Glomerular visceral epithelial cell (primary cell): ENCODE results near the gene CALY.

ENCODE experiments used
- DNase-seq: peaks from one replicate; pipeline ENCODE4 v3.0.0-alpha.2; 2016; ENCODE audit errors: extremely low spot score

CALY gene

GRCh38 chr10:133287832-133288500 is 48.7 kb downstream of the CALY start:
- DNase-seq, result no peak

DNA sequence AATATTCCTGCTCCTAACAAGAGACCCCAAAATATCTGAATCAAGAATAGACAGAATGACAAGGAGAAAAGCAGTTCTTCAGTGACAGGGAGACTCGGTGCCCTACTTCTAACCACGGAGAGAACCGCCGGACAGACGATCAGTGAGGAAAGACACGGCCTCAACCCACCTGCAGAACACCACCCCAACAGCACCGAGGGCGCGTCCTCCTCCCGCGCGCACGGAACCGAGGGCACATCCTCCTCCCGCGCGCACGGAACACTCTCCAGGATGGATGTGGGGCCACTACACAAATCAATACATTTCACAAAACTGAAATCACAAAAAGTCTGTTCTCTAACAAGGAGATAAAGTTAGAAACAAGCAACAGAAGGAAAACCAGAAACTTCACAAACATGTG is 50.3 kb downstream of the CALY start:
- no peak for DNase-seq

DNA sequence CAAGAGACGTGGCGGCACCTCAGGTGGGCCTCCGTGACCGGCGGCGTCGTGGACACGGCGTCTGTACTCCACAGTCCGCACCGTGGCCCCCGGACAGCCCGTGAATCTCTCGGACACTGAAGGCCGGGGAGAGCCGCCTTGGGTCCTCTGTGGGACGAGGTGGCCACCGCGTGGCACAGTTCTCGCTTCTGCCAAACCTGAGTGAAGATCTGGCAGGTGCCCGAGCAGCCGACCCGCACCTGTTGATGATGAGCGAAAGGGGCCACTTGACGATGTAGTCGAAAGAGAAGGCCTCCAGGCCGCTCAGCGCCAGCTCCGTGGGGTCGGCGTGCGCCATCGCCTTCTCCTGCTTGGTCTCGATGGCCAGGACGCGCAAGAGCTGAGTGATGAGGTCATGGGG is 51.5 kb downstream of the CALY start:
- DNase-seq, result no peak

DNA sequence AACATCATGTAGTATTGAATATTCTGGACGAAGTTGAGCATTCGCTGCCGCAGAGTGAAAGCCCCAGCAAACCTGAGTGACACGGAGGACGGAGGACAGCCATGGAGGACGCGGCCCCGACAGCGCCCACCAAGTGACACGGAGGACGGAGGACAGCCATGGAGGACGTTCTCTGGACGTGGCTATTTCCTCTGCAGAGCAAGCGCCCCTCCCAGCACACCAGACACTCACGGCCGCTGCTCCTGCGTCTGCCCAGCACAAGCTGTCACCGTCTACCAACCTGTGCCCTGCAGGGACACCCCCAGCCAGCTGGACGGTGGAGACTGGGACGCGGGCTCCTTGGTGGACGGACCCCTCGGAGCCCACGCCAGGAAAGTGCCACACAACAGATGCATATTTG is 52.8 kb downstream of the CALY start:
- DNase-seq, result no peak

GRCh38 chr10:133282846-133283390 is 53.8 kb downstream of the CALY start:
- no peak for DNase-seq

DNA sequence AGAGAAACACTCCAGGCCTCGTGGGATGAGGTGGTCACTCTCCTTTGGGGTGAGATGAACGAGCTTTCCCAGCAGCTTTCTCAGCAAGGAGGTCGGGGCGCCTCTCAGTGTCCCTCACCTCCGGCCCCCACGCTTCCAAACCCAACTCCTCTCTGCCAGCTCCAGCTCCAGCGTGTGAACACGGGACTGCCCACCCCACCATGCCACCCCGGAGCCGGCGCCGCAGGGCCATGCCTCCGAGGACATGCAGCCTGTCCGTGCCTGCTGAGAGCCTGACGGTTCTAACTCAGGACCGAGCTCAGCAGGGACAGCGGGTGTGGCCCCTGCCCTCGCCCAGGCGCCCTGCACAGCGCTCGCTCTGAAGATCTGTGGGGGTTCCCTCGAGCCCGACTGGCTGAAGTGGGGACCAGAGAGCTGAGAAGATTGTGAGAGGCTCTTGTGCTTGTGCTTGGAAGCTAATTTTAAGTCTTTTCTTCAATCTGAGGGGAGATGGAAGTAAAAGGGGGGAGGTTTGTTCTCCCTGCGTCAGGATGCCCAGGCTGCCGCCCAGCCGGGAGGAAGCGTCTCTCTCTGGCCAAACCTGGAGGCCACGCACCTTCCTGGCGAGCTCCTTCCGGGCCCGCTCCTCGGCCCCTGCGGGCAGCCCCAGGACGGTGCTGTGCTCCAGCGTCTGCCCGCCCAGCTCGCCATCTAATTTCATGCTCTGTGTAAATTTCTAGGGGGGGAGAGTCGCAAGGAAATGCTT is 54.9 kb downstream of the CALY start:
- no peak for DNase-seq

DNA sequence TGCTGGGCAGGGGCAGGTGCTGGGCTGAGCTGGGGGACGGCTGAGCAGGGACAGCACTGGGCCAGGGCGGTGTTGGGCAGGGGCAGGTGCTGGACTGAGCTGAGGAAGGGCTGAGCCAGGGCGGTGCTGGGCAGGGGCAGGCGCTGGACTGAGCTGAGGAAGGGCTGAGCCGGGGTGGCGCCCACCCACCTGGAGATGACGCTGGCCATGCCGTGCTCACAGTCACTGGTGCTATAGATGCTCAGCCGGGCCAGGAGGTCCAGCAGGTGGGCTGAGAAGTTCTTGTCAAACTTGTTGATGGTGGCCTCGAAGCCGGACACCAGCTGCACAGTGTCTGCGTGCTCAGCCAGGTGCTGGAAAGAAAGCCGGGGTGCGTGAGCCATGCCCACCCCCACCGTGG is 55.6 kb downstream of the CALY start:
- no peak for DNase-seq

GRCh38 chr10:133280391-133281059 is 56.2 kb downstream of the CALY start:
- no peak for DNase-seq

GRCh38 chr10:133279326-133280226 is 57.1 kb downstream of the CALY start:
- no peak for DNase-seq

GRCh38 chr10:133278577-133279265 is 58.0 kb downstream of the CALY start:
- peak; percentile 74 for DNase-seq

GRCh38 chr10:133277993-133278576 is 58.6 kb downstream of the CALY start:
- DNase-seq, result no peak

DNA sequence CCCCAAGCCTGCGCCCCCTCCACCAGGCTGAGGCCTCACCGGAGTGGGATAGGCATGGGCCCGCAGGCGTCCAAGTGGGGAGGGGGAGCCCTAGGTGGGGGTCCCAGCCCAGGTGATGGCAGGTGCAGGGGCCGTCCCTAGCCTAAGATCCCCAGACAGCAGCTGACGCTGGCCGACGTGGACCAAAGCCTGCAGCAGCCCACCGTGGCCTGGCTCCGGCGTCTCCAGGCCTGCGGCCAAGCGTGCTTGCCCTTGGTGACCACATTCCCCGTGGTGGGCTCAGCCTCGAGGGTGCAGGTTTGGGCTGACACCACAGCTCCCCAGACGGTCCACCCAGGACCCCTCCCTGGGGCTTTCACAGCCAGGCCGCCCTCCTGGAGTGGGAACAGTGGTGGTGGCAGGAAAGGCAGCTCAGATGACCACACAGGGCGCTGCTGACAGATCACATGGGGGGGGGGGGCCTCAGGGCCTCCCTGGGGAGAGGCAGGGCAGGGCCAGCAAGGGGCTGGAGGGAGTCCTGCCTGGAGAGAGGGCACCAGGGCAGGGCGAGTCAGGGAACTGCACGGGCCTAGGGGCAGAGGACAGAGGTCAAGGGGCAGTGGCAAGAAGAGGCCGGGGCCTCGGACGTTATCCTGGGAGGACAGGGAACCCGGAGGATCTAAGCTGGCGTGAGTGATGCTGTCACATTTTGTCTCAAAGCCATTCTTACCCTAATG is 59.3 kb downstream of the CALY start:
- no peak for DNase-seq

- DNase-seq, result no peak
These were observed 60.1 kb downstream of the CALY start, which contains the start of gene ADAM8 for GRCh38 chr10:133276435-133277201. Gene ADAM8 (minus strand): TSS chr10:133276868. CDS start chr10:133276817, 51 bp downstream.

GRCh38 chr10:133276100-133276434 is 60.6 kb downstream of the CALY start:
- DNase-seq, result no peak

DNA sequence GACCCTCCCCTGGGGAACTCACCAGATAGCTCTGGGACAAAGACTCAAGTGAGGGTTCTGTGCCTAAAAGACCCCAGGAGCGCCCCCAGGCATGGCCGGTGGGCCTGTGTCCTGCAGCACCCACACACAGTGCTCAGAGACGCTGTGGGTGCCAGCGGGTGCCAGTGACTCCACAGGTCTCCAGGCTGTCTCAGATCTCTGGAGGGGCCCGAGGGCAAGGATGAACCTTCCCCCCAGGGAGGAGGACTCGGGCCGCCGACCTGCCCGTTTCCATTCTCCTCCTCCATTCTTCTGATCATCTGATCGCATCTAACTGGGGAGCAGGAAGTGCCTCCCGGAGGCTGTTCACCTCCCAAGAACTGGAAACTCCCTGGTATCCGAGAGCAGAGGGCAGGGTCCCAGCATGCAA is 61.0 kb downstream of the CALY start:
- no peak for DNase-seq

DNA sequence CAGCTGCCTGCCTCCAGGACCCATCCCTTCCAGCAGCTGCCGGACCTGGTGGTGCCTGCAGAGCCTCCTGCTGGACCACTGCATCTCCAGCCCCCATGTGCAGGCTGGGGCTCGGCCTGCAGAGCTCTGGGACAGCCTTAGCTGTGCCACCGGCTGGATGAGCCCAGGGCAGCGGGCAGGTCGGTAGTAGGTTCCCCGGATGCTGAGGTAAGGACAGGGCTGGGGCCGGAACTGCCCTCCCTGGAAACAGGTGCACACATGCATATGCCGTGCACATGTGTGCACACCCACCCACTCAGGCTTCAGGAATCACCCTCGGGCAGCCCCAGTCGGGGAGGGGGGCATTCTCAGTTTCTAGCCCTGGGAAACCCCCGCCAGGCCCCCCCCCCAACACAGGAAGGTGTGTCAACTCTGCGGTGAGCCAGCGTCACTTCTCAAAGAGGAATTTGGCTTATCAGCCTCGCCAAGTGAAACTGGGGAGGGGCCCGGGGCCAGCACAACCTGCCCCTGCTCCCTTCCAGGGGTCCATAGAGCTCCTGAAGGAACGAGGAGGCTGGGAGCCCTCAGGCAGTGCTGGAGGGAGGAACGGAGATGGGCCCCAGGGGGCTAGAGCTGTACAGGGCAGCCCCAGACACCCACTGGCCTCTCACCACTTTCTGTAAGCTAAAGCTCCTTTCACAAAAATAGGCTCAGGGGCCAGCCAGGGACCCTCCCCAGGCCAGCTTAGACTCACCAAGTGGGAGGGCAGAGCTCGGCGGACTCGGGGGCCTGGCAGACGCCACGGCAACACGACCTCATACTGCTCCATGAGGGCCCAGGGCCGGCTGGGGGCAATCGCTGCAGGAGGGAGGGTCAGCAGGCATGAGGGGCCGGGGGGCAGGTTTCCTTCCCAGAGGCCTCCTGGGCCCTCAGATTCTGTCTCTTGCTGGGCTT is 61.7 kb downstream of the CALY start:
- DNase-seq, result no peak
